Keratinocyte (primary cell): ENCODE results near the gene RANBP6. TPM values are rescaled to one million over a fixed set of nuclear protein-coding genes. Genes with fewer than 3 reads are reported as not detected.

Experiments
- DNase-seq: peaks from one replicate; pipeline ENCODE4 v3.0.0-alpha.2; 2011; ENCODE audit warnings: low read depth, missing footprints, low spot score
- FAIRE-seq: peaks from 2 replicates; lab custom pipeline; 2011; peaks lifted over from hg19 to GRCh38; lab: Jason Lieb, UNC
- H2AFZ ChIP-seq: 2 replicates; pipeline ENCODE4 v1.6.0; 2012; ENCODE audit warnings: low read length, control low read depth, inconsistent platforms; ENCODE audit not compliant: control insufficient read depth
- H3K27ac ChIP-seq: 2 replicates; pipeline ENCODE4 v1.5.1; 2011; ENCODE audit warnings: low read length; ENCODE audit not compliant: control insufficient read depth, insufficient read depth
- H3K27me3 ChIP-seq: 3 replicates; pipeline ENCODE4 v1.6.0; 2011; ENCODE audit warnings: low read length; ENCODE audit not compliant: control insufficient read depth, insufficient read depth; ENCODE audit errors: extremely low read depth
- H3K36me3 ChIP-seq, 2 experiments: 2 replicates in 1 of 2; 3 replicates in 1 of 2; pipeline ENCODE4 v1.5.1; 2011; ENCODE audit warnings: low read length in 2 of 2, mild to moderate bottlenecking in 1 of 2; ENCODE audit not compliant: control insufficient read depth in 2 of 2, insufficient read depth in 2 of 2; ENCODE audit errors: extremely low read depth in 1 of 2
- H3K4me1 ChIP-seq: 3 replicates; pipeline ENCODE4 v1.5.1; 2011; ENCODE audit warnings: low read length; ENCODE audit not compliant: control insufficient read depth, insufficient read depth; ENCODE audit errors: extremely low read depth
- H3K4me2 ChIP-seq: 3 replicates; pipeline ENCODE4 v1.6.0; 2011; ENCODE audit warnings: low read depth, low read length; ENCODE audit not compliant: control insufficient read depth, insufficient read depth; ENCODE audit errors: extremely low read depth
- H3K4me3 ChIP-seq, 3 experiments: fragments of 200-600 bp in 1 of 3; sonication (generic) in 1 of 3; 2 replicates in 2 of 3; 3 replicates in 1 of 3; pipeline ENCODE4 v1.5.1; 2011 to 2016; ENCODE audit warnings: low read length in 3 of 3, mild to moderate bottlenecking in 3 of 3, control low read depth in 2 of 3, inconsistent platforms in 1 of 3, low read depth in 1 of 3, mixed read lengths in 1 of 3, mixed run types in 1 of 3, moderate library complexity in 1 of 3; ENCODE audit not compliant: control insufficient read depth in 2 of 3, insufficient read depth in 2 of 3; ENCODE audit errors: extremely low read depth in 1 of 3
- H3K79me2 ChIP-seq: 2 replicates; pipeline ENCODE4 v1.6.0; 2012; ENCODE audit warnings: low read length; ENCODE audit not compliant: control insufficient read depth, insufficient read depth
- H3K9ac ChIP-seq: 3 replicates; pipeline ENCODE4 v1.6.0; 2011; ENCODE audit warnings: low read length; ENCODE audit not compliant: control insufficient read depth, insufficient read depth; ENCODE audit errors: extremely low read depth
- H3K9me1 ChIP-seq: 3 replicates; pipeline ENCODE4 v1.6.0; 2011; ENCODE audit warnings: low read length; ENCODE audit not compliant: control insufficient read depth, insufficient read depth; ENCODE audit errors: extremely low read depth
- H3K9me3 ChIP-seq: 2 replicates; pipeline ENCODE4 v1.5.1; 2012; ENCODE audit warnings: low read depth, low read length; ENCODE audit not compliant: control insufficient read depth
- H4K20me1 ChIP-seq: 3 replicates; pipeline ENCODE4 v1.6.0; 2011; ENCODE audit warnings: low read length; ENCODE audit not compliant: control insufficient read depth, insufficient read depth; ENCODE audit errors: extremely low read depth
- CTCF ChIP-seq, 3 experiments: IDR thresholded peaks in 1 of 3; conservative IDR thresholded peaks in 1 of 3; optimal IDR thresholded peaks in 1 of 3; 2 replicates in 2 of 3; 3 replicates in 1 of 3; pipeline versions ENCODE3 to v1.5.1; 2011; ENCODE audit warnings: low read length in 3 of 3, mild to moderate bottlenecking in 3 of 3, moderate library complexity in 2 of 3, control low read depth in 1 of 3, inconsistent platforms in 1 of 3; ENCODE audit not compliant: insufficient read depth in 2 of 3; ENCODE audit errors: extremely low read depth in 1 of 3
- EZH2 ChIP-seq: IDR thresholded peaks from one replicate; pipeline ENCODE4 v1.6.1; 2012; ENCODE audit warnings: inconsistent platforms, mild to moderate bottlenecking, low read length, moderate library complexity
- dilution Hi-C: fragments of 300-500 bp; cut with MboI; formaldehyde crosslinking; loops from one replicate; pipeline ENCODE4 v1.7.0; 2020; ENCODE audit warnings: low sequenced_read_pairs; ENCODE audit not compliant: extremely low pct_ligation_motif_present
- polyA plus RNA-seq, 5 experiments: library from polyadenylated mRNA; depleted of rRNA in 3 of 5; stranded (reverse) in 3 of 5; stranded (forward) in 1 of 5; unstranded in 1 of 5; fragments of >200 nt; gene quantifications; 1 replicate in 1 of 5; 2 replicates in 3 of 5; 3 replicates in 1 of 5; pipeline versions ENCODE4 v1.2.1 to v1.2.3, GENCODE V29; 2011 to 2012; ENCODE audit warnings: missing spikeins in 2 of 5, low read depth in 1 of 5, low replicate concordance in 1 of 5

The RANBP6 gene
- polyA plus RNA-seq, 1 donor (not counting 4 experiments of a cell fraction or from before 2014, with no cell fraction given) = 14.7 TPM

DNA sequence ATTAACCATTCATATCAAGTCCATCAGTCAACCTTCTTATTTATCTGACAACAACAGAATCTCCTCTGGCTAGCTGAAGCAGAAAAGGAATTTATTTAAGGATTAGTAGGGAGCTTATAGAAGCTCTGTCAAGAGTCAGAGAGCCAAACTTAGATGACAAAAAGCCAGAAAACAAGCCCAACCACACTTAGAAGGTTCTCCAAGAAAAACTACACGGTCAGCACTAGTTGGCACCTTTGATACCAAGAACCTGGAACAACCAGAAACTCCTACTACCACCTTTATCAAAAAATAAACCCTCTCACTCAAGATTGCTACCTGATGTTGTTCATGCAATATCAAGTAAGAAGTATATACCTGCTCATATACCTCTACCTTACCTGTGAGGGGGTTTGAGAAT is 36.9 kb downstream of the RANBP6 start:
- FAIRE-seq (no peak), DNase-seq (no peak)
- TF ChIP-seq CTCF (optimal IDR thresholded peaks at IDR 0.05 in 1 of 3, IDR thresholded peaks at IDR 0.05 in 1 of 3, conservative IDR thresholded peaks at IDR 0.05 in 1 of 3; ENCODE audit: extremely low read depth in 1 of 3, insufficient read depth in 2 of 3, low read length in 3 of 3) = no peak
- TF ChIP-seq EZH2 = no peak
- Histone ChIP-seq H3K4me2 (no peak overlapping the region), H3K9me3 (no peaks in the 10 kb centered on the region), H2AFZ (no peak overlapping the region), H3K9ac (no peak overlapping the region), H4K20me1 (no peaks in the 10 kb centered on the region), H3K9me1 (no peaks in the 10 kb centered on the region), H3K27ac (no peak overlapping the region), H3K36me3 (no peaks in the 10 kb centered on the region), H3K79me2 (peaks cover 2% of the 10 kb centered on the region), H3K4me1 (no peaks in the 10 kb centered on the region), H3K27me3 (no peaks in the 10 kb centered on the region), H3K4me3 (no peak overlapping the region)
- dilution Hi-C loops = no loop called here

- H3K27ac ChIP-seq = no peak overlapping the region
- dilution Hi-C loops = no loop called here
- no peak overlapping the region for H3K4me2 ChIP-seq
- H2AFZ ChIP-seq = no peak overlapping the region
- no peaks in the 10 kb centered on the region for H3K27me3 ChIP-seq
- H3K4me1 ChIP-seq = peaks cover under 1% of the 10 kb centered on the region
- no peak overlapping the region for H3K9ac ChIP-seq
- H3K9me3 ChIP-seq = no peaks in the 10 kb centered on the region
- no peak overlapping the region for H3K4me3 ChIP-seq
- no peak for FAIRE-seq
- DNase-seq = no peak
- H4K20me1 ChIP-seq = no peaks in the 10 kb centered on the region
- no peak for TF ChIP-seq EZH2
- no peak for TF ChIP-seq CTCF (optimal IDR thresholded peaks at IDR 0.05 in 1 of 3, IDR thresholded peaks at IDR 0.05 in 1 of 3, conservative IDR thresholded peaks at IDR 0.05 in 1 of 3; ENCODE audit: extremely low read depth in 1 of 3, insufficient read depth in 2 of 3, low read length in 3 of 3)
- H3K36me3 ChIP-seq = no peaks in the 10 kb centered on the region
- peaks cover 2% of the 10 kb centered on the region for H3K79me2 ChIP-seq
- no peaks in the 10 kb centered on the region for H3K9me1 ChIP-seq
Measured at GRCh38 chr9:5976674-5977397, 38.6 kb downstream of the RANBP6 start.
